Measurements from ENCODE around the gene PRKRA.
A peak's percentile ranks its signal among the peaks of the same experiment; 100 is the strongest.
"Not testable (repeated sequence)": the region's sequence is repeated elsewhere in the genome, so short reads cannot be mapped to it uniquely, and the experiment has no call there.

PRKRA gene

GRCh38 chr2:178425255-178425827 lies 25.6 kb downstream of the PRKRA start:
- H3K36me3 ChIP-seq (ENCODE audit: insufficient read depth, low read length), result peaks cover 33% of the 10 kb centered on the region
- no peaks in the 10 kb centered on the region for H3K27me3 ChIP-seq (ENCODE audit: control insufficient read depth, insufficient read depth, low read length)
- H3K4me3 ChIP-seq (ENCODE audit: low read length), result no peak overlapping the region
- no peak overlapping the region for H3K4me2 ChIP-seq (ENCODE audit: low read length)
- no peak overlapping the region for H3K9ac ChIP-seq (ENCODE audit: low read depth, low read length)
- no peaks in the 10 kb centered on the region for H3K9me3 ChIP-seq (replicated peaks; ENCODE audit: low read length)
- H3K4me1 ChIP-seq (ENCODE audit: control insufficient read depth, insufficient read depth, low read length), result peaks cover 8% of the 10 kb centered on the region

DNA sequence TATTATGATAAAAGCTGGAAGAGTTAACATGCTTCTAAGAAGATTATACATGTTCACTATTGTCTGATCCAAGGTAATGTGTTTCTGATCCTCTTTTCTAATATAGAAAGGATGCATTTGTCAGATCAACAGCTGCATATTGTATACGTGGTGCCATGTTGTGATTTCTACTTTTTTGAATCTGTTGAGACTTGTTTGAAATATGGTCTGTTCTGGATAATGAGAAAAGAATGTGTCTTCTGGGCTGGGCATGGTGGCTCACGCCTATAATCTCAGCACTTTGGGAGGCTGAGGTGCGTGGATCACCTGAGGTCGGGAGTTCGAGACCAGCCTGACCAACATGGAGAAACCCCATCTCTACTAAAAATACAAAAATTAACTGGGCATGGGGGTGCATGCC lies 27.2 kb downstream of the PRKRA start:
- peaks cover 17% of the 10 kb centered on the region for H3K36me3 ChIP-seq (ENCODE audit: insufficient read depth, low read length)
- H3K4me2 ChIP-seq (ENCODE audit: low read length); H3K4me3 ChIP-seq (ENCODE audit: low read length); H3K9me3 ChIP-seq (replicated peaks; ENCODE audit: low read length); H3K4me1 ChIP-seq (ENCODE audit: control insufficient read depth, insufficient read depth, low read length); H3K9ac ChIP-seq (ENCODE audit: low read depth, low read length); H3K27me3 ChIP-seq (ENCODE audit: control insufficient read depth, insufficient read depth, low read length): not testable (repeated sequence)

DNA sequence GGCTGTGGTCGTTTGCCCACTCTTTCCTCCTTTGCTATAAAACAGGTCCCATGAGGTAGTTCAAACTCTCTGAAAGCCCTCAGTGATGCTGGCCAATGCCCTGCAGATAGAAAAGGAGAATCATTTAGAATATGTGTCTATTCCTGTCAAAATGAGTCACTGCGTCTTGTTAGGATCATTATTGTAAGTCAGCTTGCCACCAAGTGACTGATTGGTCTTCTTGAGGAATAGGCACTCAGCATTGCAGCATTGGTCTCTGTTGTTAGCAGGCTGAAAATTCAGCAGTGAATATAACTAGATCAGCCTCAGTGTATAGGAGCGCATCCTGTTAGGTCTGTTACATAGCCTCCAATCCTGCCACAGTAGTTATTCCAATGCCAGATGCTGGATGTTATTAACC lies 28.9 kb downstream of the PRKRA start:
- peaks cover 11% of the 10 kb centered on the region for H3K4me1 ChIP-seq (ENCODE audit: control insufficient read depth, insufficient read depth, low read length)
- H3K4me3 ChIP-seq (ENCODE audit: low read length), result no peak overlapping the region
- no peaks in the 10 kb centered on the region for H3K9me3 ChIP-seq (replicated peaks; ENCODE audit: low read length)
- H3K4me2 ChIP-seq (ENCODE audit: low read length), result no peak overlapping the region
- H3K9ac ChIP-seq (ENCODE audit: low read depth, low read length), result no peak overlapping the region
- H3K27me3 ChIP-seq (ENCODE audit: control insufficient read depth, insufficient read depth, low read length), result no peaks in the 10 kb centered on the region
- H3K36me3 ChIP-seq (ENCODE audit: insufficient read depth, low read length), result peaks cover under 1% of the 10 kb centered on the region

DNA sequence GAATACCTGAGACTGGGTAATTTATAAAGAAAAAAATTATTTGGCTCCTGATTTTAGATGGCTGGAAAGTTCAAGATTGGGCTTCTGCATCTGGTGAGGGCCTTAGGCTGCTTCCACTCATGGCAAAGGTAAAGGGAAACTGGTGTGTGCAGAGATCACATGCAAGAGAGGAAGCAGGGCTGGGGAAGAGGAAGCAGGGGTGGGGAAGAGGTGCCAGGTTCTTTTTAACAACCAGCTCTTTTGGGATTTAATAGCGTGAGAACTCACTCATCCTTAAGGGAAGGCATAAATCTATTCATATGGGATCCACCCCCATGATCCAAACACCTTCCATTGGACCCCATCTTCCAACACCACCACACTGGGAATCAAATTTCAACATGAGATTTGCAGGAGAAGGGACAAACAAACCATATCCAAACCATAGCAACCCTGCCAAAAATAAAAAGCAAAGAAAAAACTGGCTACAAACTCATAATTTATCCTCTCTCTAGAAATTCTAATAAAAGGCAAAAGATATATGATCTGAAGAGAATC lies 30.4 kb downstream of the PRKRA start:
- Histone ChIP-seq H3K4me2 (ENCODE audit: low read length) (no peak overlapping the region), H3K36me3 (ENCODE audit: insufficient read depth, low read length) (no peaks in the 10 kb centered on the region), H3K9ac (ENCODE audit: low read depth, low read length) (no peak overlapping the region), H3K9me3 (replicated peaks; ENCODE audit: low read length) (no peaks in the 10 kb centered on the region), H3K27me3 (ENCODE audit: control insufficient read depth, insufficient read depth, low read length) (no peaks in the 10 kb centered on the region), H3K4me3 (ENCODE audit: low read length) (no peak overlapping the region), H3K4me1 (ENCODE audit: control insufficient read depth, insufficient read depth, low read length) (peaks cover 3% of the 10 kb centered on the region)

- no peaks in the 10 kb centered on the region for H3K27me3 ChIP-seq (ENCODE audit: control insufficient read depth, insufficient read depth, low read length)
These were observed 31.9 kb downstream of the PRKRA start for GRCh38 chr2:178419123-178419522.

DNA sequence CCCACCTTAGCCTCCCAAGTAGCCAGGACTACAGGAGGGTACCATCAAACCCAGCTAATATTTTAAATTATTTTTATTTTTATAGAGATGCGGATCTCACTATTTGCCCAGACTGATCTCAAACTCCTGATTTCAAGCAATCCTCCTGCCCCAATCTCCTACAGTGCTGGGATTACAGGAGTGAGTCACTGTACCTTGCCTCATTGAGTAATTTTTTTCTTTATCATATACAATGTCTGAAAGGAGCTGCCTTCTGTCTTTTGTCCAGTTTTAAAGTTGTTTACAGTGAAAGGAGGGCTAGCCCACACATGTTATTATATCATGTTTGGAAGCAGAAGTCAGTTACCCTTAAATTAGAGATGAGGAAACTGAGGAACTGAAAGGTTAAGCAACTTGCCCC lies 32.5 kb downstream of the PRKRA start:
- Histone ChIP-seq H3K9me3 (replicated peaks; ENCODE audit: low read length) (no peaks in the 10 kb centered on the region), H3K4me2 (ENCODE audit: low read length) (no peak overlapping the region), H3K36me3 (ENCODE audit: insufficient read depth, low read length) (no peaks in the 10 kb centered on the region), H3K9ac (ENCODE audit: low read depth, low read length) (no peak overlapping the region), H3K4me3 (ENCODE audit: low read length) (no peak overlapping the region), H3K4me1 (ENCODE audit: control insufficient read depth, insufficient read depth, low read length) (peaks cover 7% of the 10 kb centered on the region), H3K27me3 (ENCODE audit: control insufficient read depth, insufficient read depth, low read length) (no peaks in the 10 kb centered on the region)

More at GRCh38 chr2:178419123-178419522, 31.9 kb downstream of the PRKRA start:
- Histone ChIP-seq H3K36me3 (ENCODE audit: insufficient read depth, low read length) (no peaks in the 10 kb centered on the region), H3K9ac (ENCODE audit: low read depth, low read length) (no peak overlapping the region), H3K4me3 (ENCODE audit: low read length) (no peak overlapping the region), H3K9me3 (replicated peaks; ENCODE audit: low read length) (no peaks in the 10 kb centered on the region), H3K4me1 (ENCODE audit: control insufficient read depth, insufficient read depth, low read length) (peaks cover 7% of the 10 kb centered on the region), H3K4me2 (ENCODE audit: low read length) (no peak overlapping the region)

DNA sequence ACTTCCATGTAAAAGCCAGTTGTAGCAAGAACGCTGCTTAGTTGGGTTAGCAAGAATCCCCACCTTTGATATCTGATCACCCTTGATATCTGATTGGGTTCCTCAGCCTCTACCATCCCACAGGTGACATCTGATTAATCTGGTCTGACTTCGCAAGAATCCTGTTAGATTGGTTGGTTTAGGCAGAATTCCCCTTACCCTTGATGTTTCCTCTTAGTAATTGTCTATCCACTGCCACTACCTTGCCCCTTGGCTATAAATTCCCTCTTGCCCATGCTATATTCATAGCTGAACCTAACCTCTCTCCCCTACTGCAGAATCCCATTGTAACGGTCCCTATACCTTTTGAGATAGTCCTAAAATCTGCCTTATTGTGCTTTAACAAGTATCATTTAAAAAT lies 33.1 kb downstream of the PRKRA start:
- H3K36me3 ChIP-seq (ENCODE audit: insufficient read depth, low read length), result no peaks in the 10 kb centered on the region
- no peak overlapping the region for H3K4me2 ChIP-seq (ENCODE audit: low read length)
- no peaks in the 10 kb centered on the region for H3K9me3 ChIP-seq (replicated peaks; ENCODE audit: low read length)
- no peak overlapping the region for H3K4me3 ChIP-seq (ENCODE audit: low read length)
- H3K4me1 ChIP-seq (ENCODE audit: control insufficient read depth, insufficient read depth, low read length), result peaks cover 7% of the 10 kb centered on the region
- H3K27me3 ChIP-seq (ENCODE audit: control insufficient read depth, insufficient read depth, low read length), result no peaks in the 10 kb centered on the region
- no peak overlapping the region for H3K9ac ChIP-seq (ENCODE audit: low read depth, low read length)

DNA sequence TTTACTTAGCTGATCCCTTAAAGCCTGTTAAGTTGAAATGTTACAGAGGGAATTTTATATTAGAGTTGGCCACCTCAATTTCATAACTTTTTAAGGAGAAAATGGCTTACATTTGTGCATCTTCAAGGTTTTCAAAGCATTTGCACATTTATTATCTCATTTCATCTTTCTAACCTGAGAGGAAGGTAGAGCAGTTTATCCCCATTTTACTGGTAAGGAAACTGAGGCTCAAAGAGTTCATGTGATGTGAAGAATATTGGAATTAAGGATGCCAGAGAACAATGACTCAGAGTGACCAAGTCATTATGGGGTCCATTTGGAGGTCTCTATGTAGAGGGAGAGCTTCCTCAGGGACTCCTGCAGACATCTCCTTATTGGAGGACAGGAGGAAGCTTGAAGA lies 35.0 kb downstream of the PRKRA start:
- H3K4me2 ChIP-seq (ENCODE audit: low read length), result no peak overlapping the region
- no peaks in the 10 kb centered on the region for H3K9me3 ChIP-seq (replicated peaks; ENCODE audit: low read length)
- H3K27me3 ChIP-seq (ENCODE audit: control insufficient read depth, insufficient read depth, low read length), result no peaks in the 10 kb centered on the region
- peaks cover 7% of the 10 kb centered on the region for H3K4me1 ChIP-seq (ENCODE audit: control insufficient read depth, insufficient read depth, low read length)
- no peak overlapping the region for H3K4me3 ChIP-seq (ENCODE audit: low read length)
- no peaks in the 10 kb centered on the region for H3K36me3 ChIP-seq (ENCODE audit: insufficient read depth, low read length)
- H3K9ac ChIP-seq (ENCODE audit: low read depth, low read length), result no peak overlapping the region

GRCh38 chr2:178414266-178415247 lies 36.4 kb downstream of the PRKRA start:
- H3K4me1 ChIP-seq (ENCODE audit: control insufficient read depth, insufficient read depth, low read length), result peaks cover 7% of the 10 kb centered on the region

GRCh38 chr2:178413472-178414265 lies 37.3 kb downstream of the PRKRA start:
- no peaks in the 10 kb centered on the region for H3K36me3 ChIP-seq (ENCODE audit: insufficient read depth, low read length)
- H3K4me3 ChIP-seq (ENCODE audit: low read length), result peak overlapping the region; percentile 82
- H3K4me2 ChIP-seq (ENCODE audit: low read length), result peak overlapping the region; percentile 88
- H3K9me3 ChIP-seq (replicated peaks; ENCODE audit: low read length), result no peaks in the 10 kb centered on the region
- H3K27me3 ChIP-seq (ENCODE audit: control insufficient read depth, insufficient read depth, low read length), result no peaks in the 10 kb centered on the region
- peaks cover 7% of the 10 kb centered on the region for H3K4me1 ChIP-seq (ENCODE audit: control insufficient read depth, insufficient read depth, low read length)
- H3K9ac ChIP-seq (ENCODE audit: low read depth, low read length), result peak overlapping the region; percentile 98

More at GRCh38 chr2:178414266-178415247, 36.4 kb downstream of the PRKRA start:
- Histone ChIP-seq H3K4me3 (ENCODE audit: low read length) (peak overlapping the region; percentile 82), H3K27me3 (ENCODE audit: control insufficient read depth, insufficient read depth, low read length) (no peaks in the 10 kb centered on the region), H3K9ac (ENCODE audit: low read depth, low read length) (peak overlapping the region; percentile 98), H3K4me2 (ENCODE audit: low read length) (peak overlapping the region; percentile 88), H3K36me3 (ENCODE audit: insufficient read depth, low read length) (no peaks in the 10 kb centered on the region), H3K9me3 (replicated peaks; ENCODE audit: low read length) (no peaks in the 10 kb centered on the region)

DNA sequence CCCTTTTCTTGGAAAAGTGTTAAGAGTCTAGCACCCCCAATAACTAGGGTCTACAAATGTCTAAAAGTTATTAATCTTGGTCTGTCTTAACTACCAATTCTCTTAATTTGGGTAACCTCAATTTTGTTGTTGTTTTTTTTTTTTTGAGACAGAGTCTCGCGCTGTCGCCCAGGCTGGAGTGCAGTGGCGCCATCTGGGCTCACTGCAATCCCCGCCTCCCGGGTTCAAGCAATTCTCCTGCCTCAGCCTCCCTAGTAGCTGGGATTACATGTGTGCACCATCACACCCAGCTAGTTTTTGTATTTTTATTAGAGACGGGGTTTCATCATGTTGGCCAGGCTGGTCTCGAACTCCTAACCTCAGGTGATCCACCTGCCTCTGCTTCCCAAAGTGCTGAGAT lies 38.5 kb downstream of the PRKRA start:
- not testable (repeated sequence) for H3K9ac ChIP-seq (ENCODE audit: low read depth, low read length); H3K27me3 ChIP-seq (ENCODE audit: control insufficient read depth, insufficient read depth, low read length); H3K4me2 ChIP-seq (ENCODE audit: low read length); H3K4me1 ChIP-seq (ENCODE audit: control insufficient read depth, insufficient read depth, low read length); H3K9me3 ChIP-seq (replicated peaks; ENCODE audit: low read length); H3K36me3 ChIP-seq (ENCODE audit: insufficient read depth, low read length); H3K4me3 ChIP-seq (ENCODE audit: low read length)

Measured in skeletal muscle satellite cell (primary cell).